GM21526 (cell line): ENCODE results near the gene ZMIZ1.
"Not testable (repeated sequence)": the region's sequence is repeated elsewhere in the genome, so short reads cannot be mapped to it uniquely, and the experiment has no call there.

Experiments
- ATAC-seq: cut with Tn5 transposase; IDR thresholded peaks from one replicate; pipeline ENCODE4 v1.9.1; 2021; ENCODE audit warnings: moderate library complexity; ENCODE audit not compliant: unreplicated experiment, low FRiP score

Gene ZMIZ1

DNA sequence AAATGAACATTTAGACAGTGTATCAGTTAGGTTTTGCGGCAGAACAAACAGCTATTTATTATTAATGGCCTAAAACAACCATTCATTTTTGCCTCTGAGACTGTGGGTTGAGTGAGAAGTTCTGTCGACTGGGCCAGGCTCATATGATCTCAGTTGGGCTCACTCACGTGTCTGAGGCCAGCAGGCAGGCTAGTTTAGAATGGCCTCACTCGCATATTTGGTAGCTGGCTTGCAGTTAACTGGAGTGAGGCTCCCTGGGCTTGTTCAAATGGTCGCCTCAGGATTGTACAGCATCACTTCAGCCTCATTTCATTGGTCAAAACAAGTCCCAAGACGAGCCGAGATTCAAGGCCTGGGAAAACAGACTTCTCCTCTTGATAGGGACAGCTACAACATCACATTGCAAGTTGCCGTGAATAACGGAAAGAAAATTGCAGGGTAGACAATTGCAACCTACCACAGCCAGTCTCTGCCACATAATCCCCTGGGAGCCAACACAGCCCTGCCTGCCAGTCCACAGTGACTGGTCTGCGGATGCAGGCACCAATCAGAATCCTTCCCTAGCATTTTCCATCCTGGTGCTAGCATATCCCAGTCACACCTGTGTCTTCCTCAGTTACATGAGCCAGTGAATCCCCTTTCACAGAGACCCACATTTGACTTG, 255.4 kb downstream of the ZMIZ1 start:
- no peak for ATAC-seq

DNA sequence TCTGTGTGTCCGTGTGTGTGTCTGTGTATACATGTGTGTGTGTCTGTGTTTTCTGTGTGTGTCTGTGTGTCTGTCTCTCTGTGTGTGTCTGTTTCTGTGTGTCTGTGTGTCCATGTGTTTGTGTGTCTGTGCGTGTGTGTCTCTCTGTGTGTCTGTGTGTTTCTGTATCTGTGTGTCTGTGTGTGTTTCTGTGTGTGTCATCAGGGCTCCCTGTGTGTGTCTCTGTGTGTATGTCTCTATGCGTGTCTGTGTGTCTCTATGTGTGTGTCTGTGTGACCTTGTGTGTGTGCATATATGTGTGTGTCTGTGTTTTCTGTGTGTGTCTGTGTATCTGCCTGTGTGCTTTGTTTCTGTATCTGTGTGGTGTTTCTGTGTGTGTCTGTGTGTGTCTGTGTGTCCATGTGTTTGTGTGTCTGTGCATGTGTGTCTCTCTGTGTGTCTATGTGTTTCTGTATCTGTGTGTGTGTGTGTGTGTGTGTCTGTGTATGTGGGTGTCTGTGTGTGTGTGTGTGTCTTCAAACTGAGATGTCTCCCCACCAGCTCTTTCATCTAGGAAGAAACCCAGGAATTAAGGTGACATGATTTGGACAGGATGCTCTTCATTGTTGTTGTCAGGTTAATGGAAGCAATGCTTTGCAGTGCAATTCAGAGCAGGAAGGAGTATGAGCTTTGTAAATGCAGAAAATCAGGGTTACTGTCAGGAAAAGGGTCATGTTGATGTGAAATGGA, 257.8 kb downstream of the ZMIZ1 start:
- no peak for ATAC-seq

GRCh38 chr10:79327090-79327457, 258.3 kb downstream of the ZMIZ1 start:
- ATAC-seq = no peak

DNA sequence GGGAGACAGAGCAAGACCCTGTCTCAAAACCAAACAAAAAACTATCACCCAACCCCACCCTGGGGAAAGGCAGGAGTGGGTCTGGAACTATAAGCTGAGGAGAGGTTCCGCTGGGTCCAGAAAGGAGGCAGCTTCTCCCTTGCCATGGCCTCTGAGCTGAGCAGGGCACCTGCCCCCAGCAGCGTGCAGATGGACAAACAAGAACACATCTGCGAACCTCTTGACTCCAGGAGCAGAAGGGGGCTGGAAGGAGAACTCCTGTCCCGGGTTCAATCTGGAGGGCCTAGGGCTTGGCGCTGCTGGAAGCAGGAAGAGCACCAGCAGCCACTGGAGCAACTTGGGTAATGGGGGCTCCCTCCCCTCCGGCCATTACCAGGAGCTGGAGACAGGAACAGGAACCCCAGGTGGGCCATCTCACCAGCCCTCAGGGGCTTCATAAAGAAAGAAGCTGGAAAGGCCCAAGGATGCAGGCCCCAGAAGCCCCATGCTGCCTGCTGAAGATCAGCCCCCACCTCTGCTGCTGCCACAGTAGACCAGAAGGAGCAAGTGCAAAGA, 259.5 kb downstream of the ZMIZ1 start:
- ATAC-seq = no peak

- no peak for ATAC-seq
These were observed 260.2 kb downstream of the ZMIZ1 start for GRCh38 chr10:79328737-79329504.

- no peak for ATAC-seq
These were observed 260.8 kb downstream of the ZMIZ1 start for GRCh38 chr10:79329529-79329928.

- ATAC-seq = no peak
These were observed 262.5 kb downstream of the ZMIZ1 start for GRCh38 chr10:79331226-79331625.

- no peak for ATAC-seq
These were observed 262.9 kb downstream of the ZMIZ1 start for GRCh38 chr10:79331709-79332108.

GRCh38 chr10:79332610-79333315, 264.0 kb downstream of the ZMIZ1 start:
- ATAC-seq = not testable (repeated sequence)

- no peak for ATAC-seq
These were observed 264.7 kb downstream of the ZMIZ1 start for GRCh38 chr10:79333513-79333912.

GRCh38 chr10:79334573-79334972, 265.8 kb downstream of the ZMIZ1 start:
- no peak for ATAC-seq

- ATAC-seq = no peak
These were observed 266.3 kb downstream of the ZMIZ1 start for GRCh38 chr10:79335094-79335469.

DNA sequence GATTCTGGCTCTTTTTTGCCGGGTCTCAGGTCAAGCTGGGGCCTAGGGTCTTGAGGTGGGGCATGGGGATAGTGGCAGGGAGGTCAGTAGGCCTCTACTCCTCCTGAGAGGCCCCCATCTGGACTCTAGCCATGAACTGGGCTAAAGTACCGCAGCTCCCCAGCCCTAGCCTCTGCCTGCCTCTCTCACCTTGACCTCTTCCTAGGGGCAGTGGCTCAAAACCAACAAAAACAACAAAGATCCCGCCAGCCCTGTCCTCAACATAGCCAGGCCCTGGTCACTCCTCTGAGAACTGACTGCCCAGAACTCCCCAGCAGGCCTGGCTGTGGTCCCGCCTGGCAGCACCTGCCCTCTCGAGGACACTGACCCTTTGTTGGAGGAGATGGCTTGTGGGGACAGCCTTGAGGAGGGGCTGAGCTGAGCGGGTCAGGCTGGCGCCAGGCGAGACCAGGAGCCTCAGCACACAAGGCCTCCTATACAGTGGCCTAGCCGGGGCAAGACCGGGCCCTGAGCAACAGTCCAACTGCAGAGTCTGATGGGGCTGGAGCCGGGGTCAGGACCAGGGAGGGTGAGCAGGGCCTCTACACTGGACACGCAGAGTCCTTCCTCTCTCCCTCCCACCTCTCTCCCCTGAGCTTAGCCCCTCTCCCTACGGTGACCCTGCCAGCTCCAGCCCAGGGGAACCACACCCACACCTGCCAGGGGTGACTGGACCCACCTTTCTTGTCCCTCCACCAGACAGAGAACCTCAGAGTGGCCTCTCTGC, 266.9 kb downstream of the ZMIZ1 start:
- no peak for ATAC-seq

DNA sequence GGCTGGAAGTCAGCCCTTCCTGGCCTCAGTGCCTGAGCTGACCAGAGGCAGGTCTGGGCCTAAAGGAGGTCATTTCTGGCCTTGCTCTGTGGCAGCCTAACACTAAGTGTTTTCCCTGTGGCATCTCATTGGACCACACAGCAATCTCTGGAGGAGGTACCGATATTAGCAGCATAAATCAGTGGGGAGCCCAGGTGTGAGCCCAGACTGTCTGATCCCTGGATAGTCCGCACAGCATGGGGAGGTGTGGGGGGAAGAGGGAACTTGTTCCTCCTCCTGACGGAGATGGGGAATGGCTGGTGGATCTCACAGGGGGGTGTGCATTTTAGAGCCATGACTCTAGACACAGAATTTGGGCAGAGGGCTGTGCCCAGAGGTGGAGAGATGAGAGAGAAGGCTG, 267.5 kb downstream of the ZMIZ1 start:
- no peak for ATAC-seq

DNA sequence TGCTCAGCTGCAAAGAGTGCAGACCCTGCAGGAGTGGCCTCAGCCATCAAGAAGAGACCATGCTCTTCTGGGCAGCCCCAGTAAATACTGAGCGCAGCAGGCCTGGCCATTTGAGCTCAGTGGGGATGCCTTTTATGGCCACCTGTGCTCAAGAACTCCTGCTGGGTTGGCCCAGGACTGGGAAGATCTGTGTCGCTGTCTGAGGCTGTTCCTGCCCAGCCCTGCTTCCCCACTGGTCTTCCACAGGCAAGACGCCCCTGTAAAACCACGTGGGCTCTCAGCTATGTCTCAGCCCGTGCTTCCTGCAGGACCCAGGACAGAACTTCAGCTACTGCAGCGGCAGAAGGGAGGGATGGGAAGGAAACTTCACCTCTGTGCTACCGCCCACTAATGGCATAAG, 268.0 kb downstream of the ZMIZ1 start:
- no peak for ATAC-seq

GRCh38 chr10:79337783-79338469, 269.2 kb downstream of the ZMIZ1 start:
- not testable (repeated sequence) for ATAC-seq

DNA sequence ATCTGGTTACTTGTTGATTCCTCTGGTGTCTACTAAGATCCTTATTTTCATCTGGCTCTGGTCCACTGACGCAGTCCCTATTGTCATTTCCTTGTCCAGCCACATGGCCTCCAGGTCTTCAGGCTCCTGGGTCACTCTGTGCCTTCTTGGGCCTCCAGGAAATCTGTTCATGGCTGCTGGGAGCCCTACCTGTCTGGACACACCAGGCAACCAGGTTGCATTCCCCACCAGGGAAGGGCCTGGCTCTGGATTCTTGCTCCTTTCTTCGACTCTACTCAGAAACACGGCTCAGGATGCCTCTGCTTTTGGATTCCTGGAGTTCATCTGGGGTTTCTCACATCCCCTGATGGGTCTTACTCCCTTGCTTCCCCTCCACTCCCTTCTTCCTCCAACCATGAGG, 270.5 kb downstream of the ZMIZ1 start:
- ATAC-seq = no peak

GRCh38 chr10:79340646-79341244, 272.0 kb downstream of the ZMIZ1 start:
- ATAC-seq = no peak

- ATAC-seq = no peak
These were observed 273.6 kb downstream of the ZMIZ1 start for GRCh38 chr10:79342295-79342761.
